HCT116 (cell line): Measurements from ENCODE around the gene EXOC6B. TPM values are rescaled to one million over a fixed set of nuclear protein-coding genes. Genes with fewer than 3 reads are reported as not detected.

Experiments used
- ATAC-seq: fragments of 200-7000 bp; cut with Tn5 transposase; 2 replicates; pipeline ENCODE4 v1.9.1; 2020; ENCODE audit warnings: mild to moderate bottlenecking, moderate library complexity
- BruUV-seq: library from RNA; stranded (reverse); fragments of 400-500 nt; replicated peaks from 2 replicates; lab custom pipeline; 2021; lab: Mats Ljungman, UMichigan
- CTCF ChIA-PET: fragments of 300-600 bp; sonication (Branson Sonifier 250); formaldehyde crosslinking; loops from one replicate; lab custom pipeline; 2021; ENCODE audit warnings: antibody characterized with exemption; lab: Charles Lee
- POLR2A ChIA-PET: fragments of 300-600, 350-600 bp; sonication (Branson Sonifier 250); formaldehyde crosslinking; loops from one replicate; lab custom pipeline; 2021; ENCODE audit warnings: antibody characterized with exemption; lab: Charles Lee
- RAD21 ChIA-PET, 2 experiments: fragments of 300-600 bp; sonication (Branson Sonifier 250); formaldehyde crosslinking; loops; one replicate each; lab custom pipeline; 2023; ENCODE audit warnings: low total read pairs in 2 of 2; ENCODE audit not compliant: uncharacterized antibody in 2 of 2, unreplicated experiment in 2 of 2, low non-redundant PET in 1 of 2; lab: Charles Lee
- DNase-seq: peaks from one replicate; pipeline ENCODE4 v3.0.0-alpha.2; 2010; ENCODE audit warnings: low read depth, low spot score
- H2AFZ ChIP-seq: fragments of 200-600 bp; shearing (Covaris generic), sonication (generic); 2 replicates; pipeline ENCODE4 v1.6.1; 2017; ENCODE audit warnings: low read depth, mixed run types, mixed read lengths, antibody characterized with exemption, low read length; ENCODE audit not compliant: poor library complexity, severe bottlenecking
- H3K27ac ChIP-seq: 2 replicates; pipeline ENCODE4 v1.5.1; 2012; ENCODE audit warnings: low read depth, low read length
- H3K27me3 ChIP-seq: fragments of 200-600 bp; sonication (generic); 2 replicates; pipeline ENCODE4 v1.6.1; 2016; ENCODE audit warnings: mixed run types, low read length, mixed read lengths; ENCODE audit not compliant: insufficient read depth
- H3K36me3 ChIP-seq, 2 experiments: fragments of 200-500 bp in 1 of 2; fragments of 200-600 bp in 1 of 2; sonication (Bioruptor generic) in 1 of 2; sonication (generic) in 1 of 2; 2 replicates each; pipeline versions ENCODE4 v1.5.1 to v1.6.1; 2014 to 2016; ENCODE audit warnings: low read length in 2 of 2, inconsistent platforms in 1 of 2, mixed read lengths in 1 of 2, mixed run types in 1 of 2; ENCODE audit not compliant: insufficient read depth in 2 of 2, control insufficient read depth in 1 of 2
- H3K4me1 ChIP-seq, 2 experiments: fragments of 200-600 bp in 1 of 2; sonication (generic) in 1 of 2; 2 replicates each; pipeline versions ENCODE4 v1.5.1 to v1.6.1; 2012 to 2017; ENCODE audit warnings: low read length in 2 of 2, inconsistent platforms in 1 of 2, mild to moderate bottlenecking in 1 of 2, mixed read lengths in 1 of 2, mixed run types in 1 of 2, moderate library complexity in 1 of 2; ENCODE audit not compliant: insufficient read depth in 2 of 2, control insufficient read depth in 1 of 2
- H3K4me2 ChIP-seq: fragments of 200-600 bp; sonication (generic); 2 replicates; pipeline ENCODE4 v1.6.1; 2017; ENCODE audit warnings: mixed run types, low read length, mixed read lengths
- H3K4me3 ChIP-seq, 2 experiments: fragments of 200-600 bp in 1 of 2; sonication (generic) in 1 of 2; replicated peaks in 1 of 2; 2 replicates each; pipeline ENCODE4 v1.5.1; 2011 to 2016; ENCODE audit warnings: low read length in 2 of 2, control low read depth in 1 of 2, low read depth in 1 of 2, mild to moderate bottlenecking in 1 of 2, mixed read lengths in 1 of 2, mixed run types in 1 of 2
- H3K79me2 ChIP-seq: fragments of 200-600 bp; sonication (generic); 2 replicates; pipeline ENCODE4 v1.6.1; 2017; ENCODE audit warnings: mild to moderate bottlenecking, mixed run types, low read length, moderate library complexity, mixed read lengths; ENCODE audit not compliant: insufficient read depth
- H3K9ac ChIP-seq: fragments of 200-600 bp; sonication (generic); 2 replicates; pipeline ENCODE4 v1.6.1; 2016; ENCODE audit warnings: low read length, mixed read lengths
- H3K9me2 ChIP-seq: fragments of 200-600 bp; sonication (generic), shearing (Covaris generic); 2 replicates; pipeline ENCODE4 v1.6.1; 2017; ENCODE audit warnings: mixed run types, mild to moderate bottlenecking, moderate library complexity; ENCODE audit not compliant: insufficient read depth
- H3K9me3 ChIP-seq, 2 experiments: fragments of 200-500 bp in 1 of 2; fragments of 200-600 bp in 1 of 2; sonication (Bioruptor generic) in 1 of 2; sonication (generic) in 1 of 2; 2 replicates each; pipeline ENCODE4 v1.6.1; 2014 to 2017; ENCODE audit warnings: low read length in 2 of 2, mixed read lengths in 2 of 2, inconsistent platforms in 1 of 2, low read depth in 1 of 2, mild to moderate bottlenecking in 1 of 2, mixed run types in 1 of 2, moderate library complexity in 1 of 2; ENCODE audit not compliant: control insufficient read depth in 1 of 2, insufficient read depth in 1 of 2
- H4K20me1 ChIP-seq: fragments of 200-600 bp; sonication (generic), shearing (Covaris generic); 2 replicates; pipeline ENCODE4 v1.6.1; 2017; ENCODE audit warnings: mixed run types, mild to moderate bottlenecking, moderate library complexity; ENCODE audit not compliant: insufficient read depth
- CEBPB ChIP-seq: IDR thresholded peaks from 2 replicates; pipeline ENCODE4 v1.6.1; 2012; ENCODE audit warnings: low read depth
- EGR1 ChIP-seq: IDR thresholded peaks from 2 replicates; pipeline ENCODE4 v1.6.1; 2012; ENCODE audit warnings: low read depth
- EZH2 ChIP-seq: fragments of 200-600 bp; sonication (generic); IDR thresholded peaks from 2 replicates; pipeline ENCODE4 v1.6.1; 2017; ENCODE audit warnings: antibody characterized with exemption, mixed run types
- FOSL1 ChIP-seq: IDR thresholded peaks from 2 replicates; pipeline ENCODE4 v1.6.1; 2012; ENCODE audit warnings: low read depth
- JUND ChIP-seq: IDR thresholded peaks from 2 replicates; pipeline ENCODE4 v1.6.1; 2012
- RAD21 ChIP-seq: IDR thresholded peaks from 2 replicates; pipeline ENCODE4 v1.6.1; 2012; ENCODE audit warnings: low read depth, mild to moderate bottlenecking
- SIN3A ChIP-seq: IDR thresholded peaks from 2 replicates; pipeline ENCODE4 v1.6.1; 2012; ENCODE audit warnings: low read depth
- SP1 ChIP-seq: IDR thresholded peaks from 2 replicates; pipeline ENCODE4 v1.6.1; 2012; ENCODE audit warnings: low read depth
- intact Hi-C: fragments of 100-400 bp; cut with micrococcal nuclease; formaldehyde crosslinking; loops from 2 replicates; pipeline ENCODE4 v1.10.0; 2022
- total RNA-seq: library from RNA; stranded (reverse); gene quantifications from one replicate; pipeline ENCODE4 v1.2.1, GENCODE V29; 2021; ENCODE audit not compliant: unreplicated experiment
- TF ChIP-seq, protein P1 (sequence below), 3 experiments: fragments of 200-600 bp in 1 of 3; sonication (generic) in 1 of 3; IDR thresholded peaks in 2 of 3; conservative IDR thresholded peaks in 1 of 3; 2 replicates each; pipeline ENCODE4 v1.5.1; 2012 to 2017; ENCODE audit warnings: low read depth in 2 of 3, low read length in 2 of 3, antibody characterized with exemption in 1 of 3, borderline replicate concordance in 1 of 3, control low read depth in 1 of 3, mild to moderate bottlenecking in 1 of 3, mixed read lengths in 1 of 3, mixed run types in 1 of 3, moderate library complexity in 1 of 3; ENCODE audit not compliant: insufficient read depth in 1 of 3
- TF ChIP-seq, protein P2 (sequence below): IDR thresholded peaks from 2 replicates; pipeline ENCODE4 v1.6.1; 2012
- TF ChIP-seq, protein P3 (sequence below): IDR thresholded peaks from 2 replicates; pipeline ENCODE4 v1.6.1; 2012; ENCODE audit warnings: low read depth
- TF ChIP-seq, protein P4 (sequence below): IDR thresholded peaks from 2 replicates; pipeline ENCODE4 v1.6.1; 2012
- TF ChIP-seq, protein P5 (sequence below): IDR thresholded peaks from 2 replicates; pipeline ENCODE4 v1.6.1; 2011; ENCODE audit warnings: mild to moderate bottlenecking, low read length, moderate library complexity; ENCODE audit not compliant: insufficient replicate concordance; ENCODE audit errors: extremely low read depth

The EXOC6B gene
- total RNA-seq, 1 experiment from 2014 or later: 25.4 TPM

DNA sequence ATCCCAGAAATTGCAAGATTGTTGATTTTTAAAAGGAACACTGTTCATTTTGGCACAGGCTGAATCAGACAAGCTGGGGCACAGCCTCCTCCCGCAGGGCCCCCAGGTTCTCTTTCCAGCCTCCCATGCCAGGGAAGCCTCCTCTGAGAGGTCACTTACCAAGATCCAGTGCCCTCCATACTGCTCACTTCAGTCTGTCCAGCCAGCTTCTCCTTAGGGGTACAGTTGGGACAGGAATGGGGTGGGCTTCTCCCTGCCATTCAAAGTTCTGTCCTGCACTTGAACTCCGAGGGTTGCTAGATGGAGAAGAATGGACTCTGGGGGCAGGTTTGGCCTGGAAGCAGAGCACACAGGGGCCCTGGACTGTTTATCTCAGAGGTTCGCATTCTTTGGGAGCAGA, 670.7 kb downstream of the EXOC6B start (continued):
- TF ChIP-seq, protein P1, sequence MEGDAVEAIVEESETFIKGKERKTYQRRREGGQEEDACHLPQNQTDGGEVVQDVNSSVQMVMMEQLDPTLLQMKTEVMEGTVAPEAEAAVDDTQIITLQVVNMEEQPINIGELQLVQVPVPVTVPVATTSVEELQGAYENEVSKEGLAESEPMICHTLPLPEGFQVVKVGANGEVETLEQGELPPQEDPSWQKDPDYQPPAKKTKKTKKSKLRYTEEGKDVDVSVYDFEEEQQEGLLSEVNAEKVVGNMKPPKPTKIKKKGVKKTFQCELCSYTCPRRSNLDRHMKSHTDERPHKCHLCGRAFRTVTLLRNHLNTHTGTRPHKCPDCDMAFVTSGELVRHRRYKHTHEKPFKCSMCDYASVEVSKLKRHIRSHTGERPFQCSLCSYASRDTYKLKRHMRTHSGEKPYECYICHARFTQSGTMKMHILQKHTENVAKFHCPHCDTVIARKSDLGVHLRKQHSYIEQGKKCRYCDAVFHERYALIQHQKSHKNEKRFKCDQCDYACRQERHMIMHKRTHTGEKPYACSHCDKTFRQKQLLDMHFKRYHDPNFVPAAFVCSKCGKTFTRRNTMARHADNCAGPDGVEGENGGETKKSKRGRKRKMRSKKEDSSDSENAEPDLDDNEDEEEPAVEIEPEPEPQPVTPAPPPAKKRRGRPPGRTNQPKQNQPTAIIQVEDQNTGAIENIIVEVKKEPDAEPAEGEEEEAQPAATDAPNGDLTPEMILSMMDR (IDR thresholded peaks at IDR 0.05 in 2 of 3, conservative IDR thresholded peaks at IDR 0.05 in 1 of 3; ENCODE audit: borderline replicate concordance in 1 of 3, insufficient read depth in 1 of 3, low read depth in 2 of 3, low read length in 2 of 3): no peak
- TF ChIP-seq EGR1 (no peak), SP1 (no peak)
- TF ChIP-seq, protein P2, sequence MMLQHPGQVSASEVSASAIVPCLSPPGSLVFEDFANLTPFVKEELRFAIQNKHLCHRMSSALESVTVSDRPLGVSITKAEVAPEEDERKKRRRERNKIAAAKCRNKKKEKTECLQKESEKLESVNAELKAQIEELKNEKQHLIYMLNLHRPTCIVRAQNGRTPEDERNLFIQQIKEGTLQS: no peak

DNA sequence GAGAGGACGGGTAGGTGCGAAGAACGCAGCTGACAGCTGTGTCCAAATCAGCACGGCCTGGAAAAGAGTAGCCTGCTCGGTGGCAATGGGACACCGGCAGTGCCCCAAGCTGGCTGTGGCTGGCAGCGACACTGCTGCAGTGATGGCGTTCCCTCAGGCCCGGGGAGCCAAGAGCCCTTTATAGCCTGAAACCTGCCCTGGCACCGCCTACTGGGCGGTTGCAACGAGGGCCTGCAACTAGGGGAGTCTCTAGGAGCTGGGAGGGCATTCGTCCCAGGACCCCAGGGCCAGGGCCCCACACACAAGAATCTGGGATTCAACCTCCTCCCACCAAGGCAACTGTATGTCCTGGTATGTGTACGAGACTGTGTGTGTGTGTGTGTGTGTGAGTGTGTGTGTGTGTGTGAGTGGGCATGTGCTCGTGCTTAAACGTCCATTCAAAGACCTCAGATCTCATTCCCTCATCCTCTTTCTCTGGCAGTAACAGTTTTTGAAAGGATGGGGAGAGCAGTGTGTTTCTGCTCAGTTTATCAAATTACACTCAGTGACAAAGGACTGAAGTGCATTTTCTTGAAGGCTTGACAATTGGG, 671.4 kb downstream of the EXOC6B start:
- POLR2A ChIA-PET: no interaction called here
- H3K27ac ChIP-seq: no peak overlapping the region
- intact Hi-C loops: loop anchor here (5.0 kb wide), 1 partner anchor 542 kb away; no protein-coding TSS in a partner anchor
- no peaks in the 10 kb centered on the region for H3K9me2 ChIP-seq
- RAD21 ChIA-PET: no interaction called here
- H3K4me3 ChIP-seq: no peak overlapping the region
- no peaks in the 10 kb centered on the region for H3K79me2 ChIP-seq
- DNase-seq (no peak), ATAC-seq (no peak)
- H3K27me3 ChIP-seq: no peaks in the 10 kb centered on the region
- no peaks in the 10 kb centered on the region for H3K9me3 ChIP-seq
- CTCF ChIA-PET: no interaction called here
- BruUV-seq: no TSS peak
- H4K20me1 ChIP-seq: no peaks in the 10 kb centered on the region
- no peak overlapping the region for H2AFZ ChIP-seq
- H3K4me1 ChIP-seq: peaks cover 0 to 11% of the 10 kb centered on the region in 2 experiments; a peak in 3 of 4 replicates
- no peak overlapping the region for H3K4me2 ChIP-seq
- H3K9ac ChIP-seq: no peak overlapping the region
- H3K36me3 ChIP-seq: no peaks in the 10 kb centered on the region
- no peak for TF ChIP-seq SP1
- no peak for TF ChIP-seq RAD21
- TF ChIP-seq FOSL1: no peak
- TF ChIP-seq, protein P3, sequence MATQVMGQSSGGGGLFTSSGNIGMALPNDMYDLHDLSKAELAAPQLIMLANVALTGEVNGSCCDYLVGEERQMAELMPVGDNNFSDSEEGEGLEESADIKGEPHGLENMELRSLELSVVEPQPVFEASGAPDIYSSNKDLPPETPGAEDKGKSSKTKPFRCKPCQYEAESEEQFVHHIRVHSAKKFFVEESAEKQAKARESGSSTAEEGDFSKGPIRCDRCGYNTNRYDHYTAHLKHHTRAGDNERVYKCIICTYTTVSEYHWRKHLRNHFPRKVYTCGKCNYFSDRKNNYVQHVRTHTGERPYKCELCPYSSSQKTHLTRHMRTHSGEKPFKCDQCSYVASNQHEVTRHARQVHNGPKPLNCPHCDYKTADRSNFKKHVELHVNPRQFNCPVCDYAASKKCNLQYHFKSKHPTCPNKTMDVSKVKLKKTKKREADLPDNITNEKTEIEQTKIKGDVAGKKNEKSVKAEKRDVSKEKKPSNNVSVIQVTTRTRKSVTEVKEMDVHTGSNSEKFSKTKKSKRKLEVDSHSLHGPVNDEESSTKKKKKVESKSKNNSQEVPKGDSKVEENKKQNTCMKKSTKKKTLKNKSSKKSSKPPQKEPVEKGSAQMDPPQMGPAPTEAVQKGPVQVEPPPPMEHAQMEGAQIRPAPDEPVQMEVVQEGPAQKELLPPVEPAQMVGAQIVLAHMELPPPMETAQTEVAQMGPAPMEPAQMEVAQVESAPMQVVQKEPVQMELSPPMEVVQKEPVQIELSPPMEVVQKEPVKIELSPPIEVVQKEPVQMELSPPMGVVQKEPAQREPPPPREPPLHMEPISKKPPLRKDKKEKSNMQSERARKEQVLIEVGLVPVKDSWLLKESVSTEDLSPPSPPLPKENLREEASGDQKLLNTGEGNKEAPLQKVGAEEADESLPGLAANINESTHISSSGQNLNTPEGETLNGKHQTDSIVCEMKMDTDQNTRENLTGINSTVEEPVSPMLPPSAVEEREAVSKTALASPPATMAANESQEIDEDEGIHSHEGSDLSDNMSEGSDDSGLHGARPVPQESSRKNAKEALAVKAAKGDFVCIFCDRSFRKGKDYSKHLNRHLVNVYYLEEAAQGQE: no peak
- TF ChIP-seq, protein P4, sequence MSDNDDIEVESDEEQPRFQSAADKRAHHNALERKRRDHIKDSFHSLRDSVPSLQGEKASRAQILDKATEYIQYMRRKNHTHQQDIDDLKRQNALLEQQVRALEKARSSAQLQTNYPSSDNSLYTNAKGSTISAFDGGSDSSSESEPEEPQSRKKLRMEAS: no peak
- TF ChIP-seq, protein P1 (IDR thresholded peaks at IDR 0.05 in 2 of 3, conservative IDR thresholded peaks at IDR 0.05 in 1 of 3; ENCODE audit: borderline replicate concordance in 1 of 3, insufficient read depth in 1 of 3, low read depth in 2 of 3, low read length in 2 of 3): no peak
- TF ChIP-seq SIN3A: no peak
- TF ChIP-seq, protein P2: no peak
- TF ChIP-seq EZH2: no peak
- TF ChIP-seq JUND: no peak
- TF ChIP-seq, protein P5, sequence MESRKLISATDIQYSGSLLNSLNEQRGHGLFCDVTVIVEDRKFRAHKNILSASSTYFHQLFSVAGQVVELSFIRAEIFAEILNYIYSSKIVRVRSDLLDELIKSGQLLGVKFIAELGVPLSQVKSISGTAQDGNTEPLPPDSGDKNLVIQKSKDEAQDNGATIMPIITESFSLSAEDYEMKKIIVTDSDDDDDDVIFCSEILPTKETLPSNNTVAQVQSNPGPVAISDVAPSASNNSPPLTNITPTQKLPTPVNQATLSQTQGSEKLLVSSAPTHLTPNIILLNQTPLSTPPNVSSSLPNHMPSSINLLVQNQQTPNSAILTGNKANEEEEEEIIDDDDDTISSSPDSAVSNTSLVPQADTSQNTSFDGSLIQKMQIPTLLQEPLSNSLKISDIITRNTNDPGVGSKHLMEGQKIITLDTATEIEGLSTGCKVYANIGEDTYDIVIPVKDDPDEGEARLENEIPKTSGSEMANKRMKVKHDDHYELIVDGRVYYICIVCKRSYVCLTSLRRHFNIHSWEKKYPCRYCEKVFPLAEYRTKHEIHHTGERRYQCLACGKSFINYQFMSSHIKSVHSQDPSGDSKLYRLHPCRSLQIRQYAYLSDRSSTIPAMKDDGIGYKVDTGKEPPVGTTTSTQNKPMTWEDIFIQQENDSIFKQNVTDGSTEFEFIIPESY: no peak
- no peak for TF ChIP-seq CEBPB
